ENCODE data around the gene INPP5A.

INPP5A gene

DNA sequence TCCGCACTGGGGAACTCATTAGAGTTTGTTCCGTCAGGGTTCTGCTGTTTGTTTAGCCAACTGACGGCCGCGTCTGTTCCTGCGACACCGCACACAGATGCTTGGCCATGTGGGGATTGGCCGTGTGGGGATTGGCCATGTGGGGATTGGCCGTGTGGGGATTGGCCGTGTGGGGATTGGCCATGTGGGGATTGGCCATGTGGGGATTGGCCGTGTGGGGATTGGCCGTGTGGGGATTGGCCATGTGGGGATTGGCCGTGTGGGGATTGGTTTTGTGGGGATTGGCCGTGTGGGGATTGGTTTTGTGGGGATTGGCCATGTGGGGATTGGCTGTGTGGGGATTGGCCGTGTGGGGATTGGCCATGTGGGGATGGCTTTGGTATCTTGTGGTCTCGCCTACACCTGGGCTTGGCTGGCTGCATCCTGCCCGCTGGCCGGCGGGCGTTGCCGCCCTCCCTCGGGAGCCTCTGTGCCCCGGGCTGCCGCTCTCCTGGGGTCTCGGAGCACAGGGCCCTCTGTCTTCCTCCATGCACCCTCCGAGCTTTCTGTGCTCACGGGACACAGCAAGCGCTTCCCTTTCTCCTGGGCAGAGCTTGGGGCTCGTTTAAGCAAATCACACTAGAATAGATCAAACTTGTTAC, 185.9 kb downstream of the INPP5A start:
- ATAC-seq = no peak

DNA sequence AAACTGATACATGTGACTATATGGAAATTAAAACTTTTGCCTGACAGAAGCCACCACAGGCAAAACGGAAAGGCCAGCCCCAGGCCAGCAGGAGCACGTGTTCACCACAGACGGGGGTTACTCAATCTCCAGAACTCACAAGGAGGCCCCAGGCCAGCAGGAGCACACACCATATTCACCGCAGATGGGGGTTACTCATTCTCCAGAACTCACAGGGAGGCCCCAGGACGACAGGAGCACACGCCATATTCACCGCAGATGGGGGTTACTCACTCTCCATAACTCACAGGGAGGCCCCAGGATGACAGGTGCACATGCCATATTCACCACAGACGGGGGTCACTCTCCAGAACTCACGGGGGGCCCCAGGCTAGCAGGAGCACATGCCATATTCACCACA, 186.9 kb downstream of the INPP5A start:
- TF ChIP-seq ARNTL (CRISPR knock-in tag; IDR thresholded peaks at IDR 0.05; ENCODE audit: borderline replicate concordance, low read depth) = no peak
- TF ChIP-seq TCF4 (CRISPR knock-in tag; IDR thresholded peaks at IDR 0.05; ENCODE audit: borderline replicate concordance) = no peak
- no peak for TF ChIP-seq ZFP30 (CRISPR knock-in tag; IDR thresholded peaks at IDR 0.05)
- no peak for TF ChIP-seq ZC3H10 (CRISPR knock-in tag; IDR thresholded peaks at IDR 0.05)
- TF ChIP-seq ISL1 (CRISPR knock-in tag; IDR thresholded peaks at IDR 0.05) = no peak
- TF ChIP-seq, protein P1, sequence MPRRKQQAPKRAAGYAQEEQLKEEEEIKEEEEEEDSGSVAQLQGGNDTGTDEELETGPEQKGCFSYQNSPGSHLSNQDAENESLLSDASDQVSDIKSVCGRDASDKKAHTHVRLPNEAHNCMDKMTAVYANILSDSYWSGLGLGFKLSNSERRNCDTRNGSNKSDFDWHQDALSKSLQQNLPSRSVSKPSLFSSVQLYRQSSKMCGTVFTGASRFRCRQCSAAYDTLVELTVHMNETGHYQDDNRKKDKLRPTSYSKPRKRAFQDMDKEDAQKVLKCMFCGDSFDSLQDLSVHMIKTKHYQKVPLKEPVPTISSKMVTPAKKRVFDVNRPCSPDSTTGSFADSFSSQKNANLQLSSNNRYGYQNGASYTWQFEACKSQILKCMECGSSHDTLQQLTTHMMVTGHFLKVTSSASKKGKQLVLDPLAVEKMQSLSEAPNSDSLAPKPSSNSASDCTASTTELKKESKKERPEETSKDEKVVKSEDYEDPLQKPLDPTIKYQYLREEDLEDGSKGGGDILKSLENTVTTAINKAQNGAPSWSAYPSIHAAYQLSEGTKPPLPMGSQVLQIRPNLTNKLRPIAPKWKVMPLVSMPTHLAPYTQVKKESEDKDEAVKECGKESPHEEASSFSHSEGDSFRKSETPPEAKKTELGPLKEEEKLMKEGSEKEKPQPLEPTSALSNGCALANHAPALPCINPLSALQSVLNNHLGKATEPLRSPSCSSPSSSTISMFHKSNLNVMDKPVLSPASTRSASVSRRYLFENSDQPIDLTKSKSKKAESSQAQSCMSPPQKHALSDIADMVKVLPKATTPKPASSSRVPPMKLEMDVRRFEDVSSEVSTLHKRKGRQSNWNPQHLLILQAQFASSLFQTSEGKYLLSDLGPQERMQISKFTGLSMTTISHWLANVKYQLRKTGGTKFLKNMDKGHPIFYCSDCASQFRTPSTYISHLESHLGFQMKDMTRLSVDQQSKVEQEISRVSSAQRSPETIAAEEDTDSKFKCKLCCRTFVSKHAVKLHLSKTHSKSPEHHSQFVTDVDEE (CRISPR knock-in tag; IDR thresholded peaks at IDR 0.05) = no peak
- no peak for TF ChIP-seq PPARA (CRISPR knock-in tag; IDR thresholded peaks at IDR 0.05; ENCODE audit: borderline replicate concordance)
- TF ChIP-seq ZFP3 (CRISPR knock-in tag; IDR thresholded peaks at IDR 0.05) = no peak
- TF ChIP-seq ZNF565 (CRISPR knock-in tag; conservative IDR thresholded peaks at IDR 0.05; ENCODE audit: low read depth) = no peak
- ATAC-seq = no peak

More for the DNA sequence above, 185.9 kb downstream of the INPP5A start:
- TF ChIP-seq ISL1 (CRISPR knock-in tag; IDR thresholded peaks at IDR 0.05) (no peak), RARB (CRISPR knock-in tag; IDR thresholded peaks at IDR 0.05) (no peak), ZC3H10 (CRISPR knock-in tag; IDR thresholded peaks at IDR 0.05) (no peak), GLIS3 (CRISPR knock-in tag; IDR thresholded peaks at IDR 0.05) (no peak), SNAI2 (CRISPR knock-in tag; IDR thresholded peaks at IDR 0.05) (no peak), CSDC2 (CRISPR knock-in tag; IDR thresholded peaks at IDR 0.05) (no peak), PPARA (CRISPR knock-in tag; IDR thresholded peaks at IDR 0.05; ENCODE audit: borderline replicate concordance) (no peak), TCF4 (CRISPR knock-in tag; IDR thresholded peaks at IDR 0.05; ENCODE audit: borderline replicate concordance) (no peak), BACH2 (CRISPR knock-in tag; IDR thresholded peaks at IDR 0.05; ENCODE audit: borderline replicate concordance) (no peak), ZNF565 (CRISPR knock-in tag; conservative IDR thresholded peaks at IDR 0.05; ENCODE audit: low read depth) (no peak)
- TF ChIP-seq, protein P1 (CRISPR knock-in tag; IDR thresholded peaks at IDR 0.05) = no peak

DNA sequence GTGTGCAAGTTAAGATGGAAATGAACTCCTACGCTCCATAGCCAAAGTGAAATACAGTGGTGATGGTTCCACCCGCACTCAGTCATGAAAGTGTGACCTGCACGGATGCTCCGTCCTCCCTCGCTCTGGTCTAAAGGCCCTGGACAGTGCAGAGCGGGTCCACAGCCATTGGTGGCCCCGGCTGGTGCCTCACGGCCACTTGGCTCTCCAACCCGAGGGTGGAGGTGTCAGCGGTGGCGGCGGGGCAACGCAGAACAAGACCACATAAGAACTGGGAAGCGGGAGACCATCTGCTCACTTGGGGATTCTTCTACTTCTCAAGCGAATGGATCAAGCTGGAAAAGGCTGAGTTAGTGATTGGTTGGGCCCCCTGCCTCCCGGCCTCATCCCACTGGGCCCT, 187.6 kb downstream of the INPP5A start:
- TF ChIP-seq, protein P1 (CRISPR knock-in tag; IDR thresholded peaks at IDR 0.05) = no peak
- no peak for TF ChIP-seq ZC3H10 (CRISPR knock-in tag; IDR thresholded peaks at IDR 0.05)
- TF ChIP-seq ZNF565 (CRISPR knock-in tag; conservative IDR thresholded peaks at IDR 0.05; ENCODE audit: low read depth) = no peak
- no peak for TF ChIP-seq OSR1 (CRISPR knock-in tag; IDR thresholded peaks at IDR 0.05)
- no peak for TF ChIP-seq CSDC2 (CRISPR knock-in tag; IDR thresholded peaks at IDR 0.05)
- no peak for TF ChIP-seq ZFP3 (CRISPR knock-in tag; IDR thresholded peaks at IDR 0.05)
- no peak for TF ChIP-seq RARB (CRISPR knock-in tag; IDR thresholded peaks at IDR 0.05)
- TF ChIP-seq TCF4 (CRISPR knock-in tag; IDR thresholded peaks at IDR 0.05; ENCODE audit: borderline replicate concordance) = no peak
- no peak for TF ChIP-seq BACH2 (CRISPR knock-in tag; IDR thresholded peaks at IDR 0.05; ENCODE audit: borderline replicate concordance)
- TF ChIP-seq ISL1 (CRISPR knock-in tag; IDR thresholded peaks at IDR 0.05) = no peak
- TF ChIP-seq TOX (CRISPR knock-in tag; IDR thresholded peaks at IDR 0.05; ENCODE audit: borderline replicate concordance) = no peak
- TF ChIP-seq ZNF8 (CRISPR knock-in tag; IDR thresholded peaks at IDR 0.05) = no peak
- TF ChIP-seq GLIS3 (CRISPR knock-in tag; IDR thresholded peaks at IDR 0.05) = no peak
- TF ChIP-seq, protein P2, sequence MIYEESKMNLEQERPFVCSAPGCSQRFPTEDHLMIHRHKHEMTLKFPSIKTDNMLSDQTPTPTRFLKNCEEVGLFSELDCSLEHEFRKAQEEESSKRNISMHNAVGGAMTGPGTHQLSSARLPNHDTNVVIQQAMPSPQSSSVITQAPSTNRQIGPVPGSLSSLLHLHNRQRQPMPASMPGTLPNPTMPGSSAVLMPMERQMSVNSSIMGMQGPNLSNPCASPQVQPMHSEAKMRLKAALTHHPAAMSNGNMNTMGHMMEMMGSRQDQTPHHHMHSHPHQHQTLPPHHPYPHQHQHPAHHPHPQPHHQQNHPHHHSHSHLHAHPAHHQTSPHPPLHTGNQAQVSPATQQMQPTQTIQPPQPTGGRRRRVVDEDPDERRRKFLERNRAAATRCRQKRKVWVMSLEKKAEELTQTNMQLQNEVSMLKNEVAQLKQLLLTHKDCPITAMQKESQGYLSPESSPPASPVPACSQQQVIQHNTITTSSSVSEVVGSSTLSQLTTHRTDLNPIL (CRISPR knock-in tag; IDR thresholded peaks at IDR 0.05; ENCODE audit: low read depth) = no peak
- no peak for TF ChIP-seq ARNTL (CRISPR knock-in tag; IDR thresholded peaks at IDR 0.05; ENCODE audit: borderline replicate concordance, low read depth)
- TF ChIP-seq, protein P3, sequence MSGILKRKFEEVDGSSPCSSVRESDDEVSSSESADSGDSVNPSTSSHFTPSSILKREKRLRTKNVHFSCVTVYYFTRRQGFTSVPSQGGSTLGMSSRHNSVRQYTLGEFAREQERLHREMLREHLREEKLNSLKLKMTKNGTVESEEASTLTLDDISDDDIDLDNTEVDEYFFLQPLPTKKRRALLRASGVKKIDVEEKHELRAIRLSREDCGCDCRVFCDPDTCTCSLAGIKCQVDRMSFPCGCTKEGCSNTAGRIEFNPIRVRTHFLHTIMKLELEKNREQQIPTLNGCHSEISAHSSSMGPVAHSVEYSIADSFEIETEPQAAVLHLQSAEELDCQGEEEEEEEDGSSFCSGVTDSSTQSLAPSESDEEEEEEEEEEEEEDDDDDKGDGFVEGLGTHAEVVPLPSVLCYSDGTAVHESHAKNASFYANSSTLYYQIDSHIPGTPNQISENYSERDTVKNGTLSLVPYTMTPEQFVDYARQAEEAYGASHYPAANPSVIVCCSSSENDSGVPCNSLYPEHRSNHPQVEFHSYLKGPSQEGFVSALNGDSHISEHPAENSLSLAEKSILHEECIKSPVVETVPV (CRISPR knock-in tag; IDR thresholded peaks at IDR 0.05) = no peak
- TF ChIP-seq SNAI2 (CRISPR knock-in tag; IDR thresholded peaks at IDR 0.05) = no peak
- TF ChIP-seq, protein P4, sequence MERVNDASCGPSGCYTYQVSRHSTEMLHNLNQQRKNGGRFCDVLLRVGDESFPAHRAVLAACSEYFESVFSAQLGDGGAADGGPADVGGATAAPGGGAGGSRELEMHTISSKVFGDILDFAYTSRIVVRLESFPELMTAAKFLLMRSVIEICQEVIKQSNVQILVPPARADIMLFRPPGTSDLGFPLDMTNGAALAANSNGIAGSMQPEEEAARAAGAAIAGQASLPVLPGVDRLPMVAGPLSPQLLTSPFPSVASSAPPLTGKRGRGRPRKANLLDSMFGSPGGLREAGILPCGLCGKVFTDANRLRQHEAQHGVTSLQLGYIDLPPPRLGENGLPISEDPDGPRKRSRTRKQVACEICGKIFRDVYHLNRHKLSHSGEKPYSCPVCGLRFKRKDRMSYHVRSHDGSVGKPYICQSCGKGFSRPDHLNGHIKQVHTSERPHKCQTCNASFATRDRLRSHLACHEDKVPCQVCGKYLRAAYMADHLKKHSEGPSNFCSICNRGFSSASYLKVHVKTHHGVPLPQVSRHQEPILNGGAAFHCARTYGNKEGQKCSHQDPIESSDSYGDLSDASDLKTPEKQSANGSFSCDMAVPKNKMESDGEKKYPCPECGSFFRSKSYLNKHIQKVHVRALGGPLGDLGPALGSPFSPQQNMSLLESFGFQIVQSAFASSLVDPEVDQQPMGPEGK (CRISPR knock-in tag; IDR thresholded peaks at IDR 0.05; ENCODE audit: borderline replicate concordance) = no peak
- no peak for TF ChIP-seq ZNF70 (CRISPR knock-in tag; IDR thresholded peaks at IDR 0.05)
- TF ChIP-seq PPARA (CRISPR knock-in tag; IDR thresholded peaks at IDR 0.05; ENCODE audit: borderline replicate concordance) = no peak
- ATAC-seq = no peak

Data from SK-N-SH treated with all-trans-retinoic acid at 6 μM for 48 hours (cell line).